IPS-NIHi11 (cell line): Measurements from ENCODE around the gene ZCCHC12.

Source experiments
- DNase-seq: peaks from one replicate; pipeline ENCODE4 v3.0.0; 2012; ENCODE audit warnings: mixed read lengths, low spot score

The ZCCHC12 gene

DNA sequence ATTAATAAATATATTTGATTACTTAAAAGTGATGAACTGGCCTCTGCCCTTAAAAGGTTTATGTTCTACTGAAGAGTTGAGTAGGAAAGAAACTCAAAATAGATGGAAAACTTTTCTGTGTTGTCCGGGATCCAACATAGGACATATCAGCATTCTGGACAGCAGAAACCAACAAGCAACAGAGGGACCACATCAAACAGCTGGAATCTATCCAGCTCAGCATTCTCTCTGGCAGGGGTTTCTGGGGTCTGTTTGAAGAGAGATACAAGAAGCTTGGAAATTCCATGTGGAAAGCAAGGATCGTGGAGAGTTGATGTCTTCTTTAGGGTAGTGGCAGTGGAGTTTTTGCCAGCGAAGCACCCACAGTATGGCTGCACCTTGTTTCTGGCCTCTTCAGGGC is 43.6 kb downstream of the ZCCHC12 start:
- DNase-seq = no peak

DNA sequence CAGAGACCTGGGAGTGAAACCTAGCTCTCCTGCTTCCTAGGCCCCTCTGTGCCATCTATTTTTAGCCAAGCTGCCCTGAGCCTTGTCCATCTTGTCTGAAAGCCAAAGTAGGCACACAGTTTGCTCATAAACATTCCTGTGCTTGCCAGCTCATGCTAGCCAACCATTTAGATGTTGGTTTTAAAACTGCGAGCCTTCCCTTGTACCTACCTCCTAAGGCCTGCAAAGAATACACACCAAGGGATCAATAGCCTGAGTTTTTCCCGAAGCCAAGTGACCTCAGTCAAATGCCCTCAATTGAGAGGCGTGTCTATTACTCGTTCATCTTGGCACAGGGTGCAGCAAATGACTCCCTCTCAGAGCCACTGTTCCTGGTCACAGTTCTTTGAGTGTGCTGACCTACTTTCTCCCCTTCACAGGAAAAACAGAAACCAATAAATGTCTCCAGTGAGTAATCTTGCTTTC is 48.5 kb downstream of the ZCCHC12 start:
- no peak for DNase-seq
